Activated CD4-positive, alpha-beta T cell treated with anti-CD3 and anti-CD28 coated beads for 48 hours (primary cell): ENCODE data around the gene VAMP3.

Experiments used
- DNase-seq: peaks from one replicate; pipeline ENCODE4 v3.0.0-alpha.2; 2020

VAMP3 gene

GRCh38 chr1:7770997-7771822 lies at the start of gene VAMP3:
TSS of gene VAMP3 (plus strand) at chr1:7771296. CDS start at chr1:7771384, 88 bp downstream.
- peak; percentile 90 for DNase-seq

GRCh38 chr1:7721940-7722669 lies 49.0 kb upstream of the VAMP3 start:
- no peak for DNase-seq

- no peak for DNase-seq
Measured at GRCh38 chr1:7722670-7723012, 48.5 kb upstream of the VAMP3 start.

- no peak for DNase-seq
Measured at GRCh38 chr1:7726623-7727022, 44.5 kb upstream of the VAMP3 start.

- no peak for DNase-seq
Measured at GRCh38 chr1:7727809-7728471, 43.2 kb upstream of the VAMP3 start.

GRCh38 chr1:7729761-7730160 lies 41.3 kb upstream of the VAMP3 start:
- DNase-seq: no peak

- DNase-seq: no peak
Measured at GRCh38 chr1:7732331-7732730, 38.8 kb upstream of the VAMP3 start.

GRCh38 chr1:7733276-7733675 lies 37.8 kb upstream of the VAMP3 start:
- no peak for DNase-seq

GRCh38 chr1:7738044-7738443 lies 33.1 kb upstream of the VAMP3 start:
- DNase-seq: no peak

- no peak for DNase-seq
Measured at GRCh38 chr1:7743346-7743745, 27.8 kb upstream of the VAMP3 start.

GRCh38 chr1:7744882-7745281 lies 26.2 kb upstream of the VAMP3 start:
- no peak for DNase-seq

- no peak for DNase-seq
Measured at GRCh38 chr1:7745783-7746182, 25.3 kb upstream of the VAMP3 start.

- DNase-seq: no peak
Measured at GRCh38 chr1:7747605-7748004, 23.5 kb upstream of the VAMP3 start.

- DNase-seq: no peak
Measured at GRCh38 chr1:7749126-7749525, 22.0 kb upstream of the VAMP3 start.

GRCh38 chr1:7751174-7751573 lies 19.9 kb upstream of the VAMP3 start:
- no peak for DNase-seq

- DNase-seq: peak; percentile 52
Measured at GRCh38 chr1:7752512-7753417, 18.3 kb upstream of the VAMP3 start.

GRCh38 chr1:7753641-7754040 lies 17.5 kb upstream of the VAMP3 start:
- no peak for DNase-seq

- no peak for DNase-seq
Measured at GRCh38 chr1:7754234-7754633, 16.9 kb upstream of the VAMP3 start.

GRCh38 chr1:7755448-7755847 lies 15.6 kb upstream of the VAMP3 start:
- no peak for DNase-seq

- no peak for DNase-seq
Measured at GRCh38 chr1:7760245-7760644, 10.9 kb upstream of the VAMP3 start.

GRCh38 chr1:7761103-7761502 lies 10.0 kb upstream of the VAMP3 start:
- no peak for DNase-seq

- DNase-seq: no peak
Measured at GRCh38 chr1:7767176-7767575, 3.9 kb upstream of the VAMP3 start.

- no peak for DNase-seq
Measured at GRCh38 chr1:7768583-7768982, 2.5 kb upstream of the VAMP3 start.
